B cell (primary cell): ENCODE data around the gene GDF9. TPM values are rescaled to one million over a fixed set of nuclear protein-coding genes. Genes with fewer than 3 reads are reported as not detected.

Experiments
- ATAC-seq: fragments of 200-7000 bp; cut with Tn5 transposase; one replicate; pipeline ENCODE4 v1.10.0; 2021; ENCODE audit warnings: low read depth, mild to moderate bottlenecking, moderate number of reproducible peaks, moderate library complexity
- CTCF ChIA-PET: fragments of 350-600 bp; sonication (Branson Sonifier 250); formaldehyde crosslinking; loops from one replicate; lab custom pipeline; 2021; ENCODE audit warnings: antibody characterized with exemption, inconsistent platforms; lab: Charles Lee
- POLR2A ChIA-PET: fragments of 350-600 bp; sonication (Branson Sonifier 250); formaldehyde crosslinking; loops from one replicate; lab custom pipeline; 2021; ENCODE audit warnings: antibody characterized with exemption; lab: Charles Lee
- DNase-seq: peaks from one replicate; pipeline ENCODE4 v3.0.0; 2013
- H2AFZ ChIP-seq: 2 replicates; pipeline ENCODE4 v1.6.1; 2012; ENCODE audit warnings: mild to moderate bottlenecking, low read depth, low read length; ENCODE audit not compliant: insufficient read depth, poor library complexity, severe bottlenecking
- H3K27ac ChIP-seq, 2 donors: 1 replicate in 1 of 2; 2 replicates in 1 of 2; pipeline ENCODE4 v1.5.1; 2012 to 2013; ENCODE audit warnings: low read length in 2 of 2, mild to moderate bottlenecking in 2 of 2, moderate library complexity in 1 of 2
- H3K27me3 ChIP-seq, 4 experiments: fragments of 200-600 bp in 1 of 4; sonication (generic) in 1 of 4; replicated peaks in 1 of 4; 1 replicate in 2 of 4; 2 replicates in 2 of 4; pipeline versions ENCODE4 v1.6.1 to v1.7.0; 2013 to 2016; ENCODE audit warnings: low read length in 3 of 4, mild to moderate bottlenecking in 2 of 4, mixed read lengths in 1 of 4, moderate library complexity in 1 of 4; ENCODE audit not compliant: insufficient read depth in 4 of 4, control insufficient read depth in 3 of 4; ENCODE audit errors: control extremely low read depth in 1 of 4
- H3K36me3 ChIP-seq, 2 experiments: replicated peaks in 1 of 2; 1 replicate in 1 of 2; 2 replicates in 1 of 2; pipeline versions ENCODE4 v1.6.1 to v1.7.1; 2013; ENCODE audit warnings: low read length in 1 of 2; ENCODE audit not compliant: insufficient read depth in 2 of 2, control insufficient read depth in 1 of 2; ENCODE audit errors: control extremely low read depth in 1 of 2, extremely low read depth in 1 of 2
- H3K4me1 ChIP-seq, 2 donors: fragments of 200-600 bp in 1 of 2; sonication (generic) in 1 of 2; 1 replicate in 1 of 2; 2 replicates in 1 of 2; pipeline versions ENCODE4 v1.5.1 to v1.6.1; 2013 to 2017; ENCODE audit warnings: low read length in 2 of 2; ENCODE audit not compliant: control insufficient read depth in 2 of 2, insufficient read depth in 2 of 2
- H3K4me2 ChIP-seq: replicated peaks from 2 replicates; pipeline ENCODE3; 2012; ENCODE audit warnings: mild to moderate bottlenecking, low read depth, low read length; ENCODE audit not compliant: poor library complexity, severe bottlenecking
- H3K4me3 ChIP-seq, 5 experiments: fragments of 200-600 bp in 1 of 5; sonication (generic) in 1 of 5; 1 replicate in 3 of 5; 2 replicates in 2 of 5; pipeline versions ENCODE4 v1.5.1 to v1.7.0; 2011 to 2016; ENCODE audit warnings: low read length in 4 of 5, mild to moderate bottlenecking in 4 of 5, low read depth in 2 of 5, control low read depth in 1 of 5, moderate library complexity in 1 of 5; ENCODE audit not compliant: insufficient read depth in 1 of 5; ENCODE audit errors: control extremely low read depth in 1 of 5, extremely low read depth in 1 of 5
- H3K79me2 ChIP-seq: fragments of 200-600 bp; sonication (generic); one replicate; pipeline ENCODE4 v1.6.0; 2016; ENCODE audit warnings: low read length; ENCODE audit not compliant: control insufficient read depth, insufficient read depth
- H3K9ac ChIP-seq: fragments of 200-600 bp; sonication (generic); 2 replicates; pipeline ENCODE4 v1.6.1; 2017; ENCODE audit warnings: mild to moderate bottlenecking, low read length, moderate library complexity
- H3K9me3 ChIP-seq, 3 donors: one replicate each; pipeline versions ENCODE4 v1.6.1 to v1.7.1; 2013; ENCODE audit warnings: low read length in 2 of 3; ENCODE audit not compliant: control insufficient read depth in 2 of 3, insufficient read depth in 1 of 3; ENCODE audit errors: control extremely low read depth in 1 of 3
- H4K20me1 ChIP-seq: 2 replicates; pipeline ENCODE4 v1.6.0; 2012; ENCODE audit warnings: mild to moderate bottlenecking, low read length; ENCODE audit not compliant: insufficient read depth, control insufficient read depth, poor library complexity, severe bottlenecking
- H3K27ac Mint-ChIP-seq: one replicate; pipeline ENCODE4 v1.8.0; 2021; ENCODE audit warnings: mixed read lengths
- H3K27me3 Mint-ChIP-seq: one replicate; pipeline ENCODE4 v1.8.0; 2021; ENCODE audit warnings: mixed read lengths
- H3K4me1 Mint-ChIP-seq: one replicate; pipeline ENCODE4 v1.8.0; 2021; ENCODE audit warnings: mixed read lengths
- H3K4me3 Mint-ChIP-seq: one replicate; pipeline ENCODE4 v1.8.0; 2021; ENCODE audit warnings: mixed read lengths
- H3K9me3 Mint-ChIP-seq: one replicate; pipeline ENCODE4 v1.8.0; 2022; ENCODE audit warnings: mixed read lengths; ENCODE audit not compliant: insufficient read depth
- CTCF ChIP-seq: fragments of 200-600 bp; IDR thresholded peaks from one replicate; pipeline ENCODE4 v1.8.0; 2022; ENCODE audit warnings: antibody characterized with exemption, mild to moderate bottlenecking
- EZH2 ChIP-seq: IDR thresholded peaks from 2 replicates; pipeline ENCODE4 v1.6.1; 2012; ENCODE audit warnings: borderline replicate concordance, low read depth, mild to moderate bottlenecking, moderate library complexity, low read length; ENCODE audit not compliant: insufficient read depth, poor library complexity, severe bottlenecking
- WGBS: methylation state at CpG from one replicate; pipeline ENCODE4 v1.1.5; 2013; ENCODE audit warnings: missing lambda C conversion rate; ENCODE audit not compliant: insufficient coverage; 5-methylcytosine and 5-hydroxymethylcytosine counted together
- intact Hi-C: fragments of 100-400 bp; cut with micrococcal nuclease; formaldehyde crosslinking; loops from one replicate; pipeline ENCODE4 v1.10.0; 2022
- polyA plus RNA-seq: library from polyadenylated mRNA; depleted of rRNA; stranded (reverse); fragments of >200 nt; gene quantifications from 2 replicates; pipeline ENCODE4 v1.2.3, GENCODE V29; 2012
- total RNA-seq, 2 donors: library from RNA; stranded (reverse); fragments of 120-200 nt in 1 of 2; gene quantifications; 1 replicate in 1 of 2; 2 replicates in 1 of 2; pipeline versions ENCODE4 v1.2.3 to v1.2.4, GENCODE V29; 2013 to 2022

GDF9 gene
- total and polyA plus RNA-seq, 2 donors (not counting 1 experiment from before 2014, with no cell fraction given) = 0.67 to 0.88 TPM

GRCh38 chr5:132836852-132837251 is 29.4 kb downstream of the GDF9 start:
- no peak overlapping the region for H2AFZ ChIP-seq
- no peak overlapping the region for H3K4me2 ChIP-seq
- no peak overlapping the region for H3K27ac ChIP-seq
- 100% methylated on average over 1 of the region's 1 CpG for WGBS
- H4K20me1 ChIP-seq = no peaks in the 10 kb centered on the region
- intact Hi-C loops = no loop called here
- H3K4me3 ChIP-seq = no peak overlapping the region
- H3K79me2 ChIP-seq = no peaks in the 10 kb centered on the region
- peaks cover 2% of the 10 kb centered on the region for H3K4me1 Mint-ChIP-seq
- H3K27me3 ChIP-seq = no peaks in the 10 kb centered on the region
- CTCF ChIA-PET = interaction anchor here (0.6 to 1.8 kb wide), 2 partner anchors 8 to 1161 kb away, joined by 3 to 4 read pairs; no protein-coding TSS in a partner anchor
- H3K36me3 ChIP-seq = no peaks in the 10 kb centered on the region
- no peaks in the 10 kb centered on the region for H3K9me3 Mint-ChIP-seq
- DNase-seq (no peak), ATAC-seq (no peak)
- H3K9me3 ChIP-seq = peaks cover 0 to 4% (median 0%) of the 10 kb centered on the region in 3 donors
- POLR2A ChIA-PET = no interaction called here
- TF ChIP-seq EZH2 (no peak), CTCF (no peak)
- no peaks in the 10 kb centered on the region for H3K27me3 Mint-ChIP-seq
- no peak overlapping the region for H3K27ac Mint-ChIP-seq
- H3K4me3 Mint-ChIP-seq = no peak overlapping the region
- no peak overlapping the region for H3K9ac ChIP-seq
- no peaks in the 10 kb centered on the region for H3K4me1 ChIP-seq

- Mint-ChIP-seq H3K4me3 (no peak overlapping the region), H3K27ac (no peak overlapping the region), H3K4me1 (peaks cover 13% of the 10 kb centered on the region), H3K27me3 (peaks cover 4% of the 10 kb centered on the region), H3K9me3 (no peaks in the 10 kb centered on the region)
- ChIA-PET POLR2A (no interaction called here), CTCF (interaction anchor here (1.0 to 7.4 kb wide), 2 partner anchors 14 to 46 kb away, joined by 3 to 41 read pairs; no protein-coding TSS in a partner anchor)
- peaks cover 0 to 7% (median 0%) of the 10 kb centered on the region in 3 donors for H3K9me3 ChIP-seq
- H4K20me1 ChIP-seq = no peaks in the 10 kb centered on the region
- H3K27ac ChIP-seq = no peak overlapping the region
- TF ChIP-seq CTCF = no peak
- TF ChIP-seq EZH2 = no peak
- no peak overlapping the region for H2AFZ ChIP-seq
- no peak overlapping the region for H3K4me2 ChIP-seq
- WGBS = no CpG with 5 or more reads among the region's 3 CpGs
- intact Hi-C loops = loop anchor here (5.0 kb wide), 1 partner anchor 513 kb away; no protein-coding TSS in a partner anchor
- no peak overlapping the region for H3K9ac ChIP-seq
- no peak overlapping the region for H3K4me3 ChIP-seq
- H3K27me3 ChIP-seq = peaks cover 0 to 20% (median 10%) of the 10 kb centered on the region in 4 experiments
- ATAC-seq = no peak
- DNase-seq = no peak
- H3K4me1 ChIP-seq = peaks cover 12 to 14% of the 10 kb centered on the region in 2 donors
- H3K36me3 ChIP-seq = no peaks in the 10 kb centered on the region
- H3K79me2 ChIP-seq = no peaks in the 10 kb centered on the region
These were observed 32.2 kb downstream of the GDF9 start for GRCh38 chr5:132834057-132834456.
